Cardiac fibroblast (primary cell): ENCODE data around the gene TRMT44.

ENCODE experiments used
- DNase-seq, 2 donors: peaks; one replicate each; pipeline versions ENCODE4 v3.0.0 to v3.0.0-alpha.2; 2010; ENCODE audit warnings: low read depth in 2 of 2
- H3K4me3 ChIP-seq, 2 donors: replicated peaks in 1 of 2; 1 replicate in 1 of 2; 2 replicates in 1 of 2; pipeline ENCODE4 v1.5.1; 2011; ENCODE audit warnings: low read depth in 2 of 2, low read length in 2 of 2, mild to moderate bottlenecking in 2 of 2, moderate library complexity in 1 of 2
- TF ChIP-seq, protein P1 (sequence below): IDR thresholded peaks from one replicate; pipeline ENCODE4 v1.5.1; 2011; ENCODE audit warnings: low read depth, mild to moderate bottlenecking, low read length, inconsistent platforms

Gene TRMT44

DNA sequence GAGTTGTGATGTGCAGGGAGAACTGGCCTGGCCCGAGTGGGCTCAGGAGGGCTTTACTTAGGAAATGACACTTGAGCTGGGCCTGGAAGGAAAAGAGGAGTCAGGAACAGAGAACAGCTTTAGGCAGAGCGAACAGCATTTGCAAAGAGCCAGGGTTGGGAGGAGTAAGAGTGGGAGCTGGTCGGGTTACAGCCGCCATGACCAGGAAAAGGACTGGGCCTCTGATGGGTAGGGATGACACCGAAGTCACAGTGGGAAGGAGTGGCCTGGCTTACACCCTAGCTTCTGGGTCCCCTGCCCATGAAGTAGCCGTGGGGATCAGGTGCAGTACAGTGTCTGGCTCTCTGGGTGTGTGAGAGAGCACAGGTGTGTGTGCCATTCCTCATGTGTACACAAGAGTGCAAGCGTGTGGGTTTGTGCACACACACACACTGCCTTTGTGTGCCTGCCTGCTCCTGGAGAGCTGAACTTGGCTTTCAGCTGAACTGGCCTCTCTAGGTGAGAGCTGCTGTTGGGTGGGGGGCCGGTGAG, 31.6 kb downstream of the TRMT44 start:
- no peak overlapping the region for H3K4me3 ChIP-seq
- TF ChIP-seq, protein P1, sequence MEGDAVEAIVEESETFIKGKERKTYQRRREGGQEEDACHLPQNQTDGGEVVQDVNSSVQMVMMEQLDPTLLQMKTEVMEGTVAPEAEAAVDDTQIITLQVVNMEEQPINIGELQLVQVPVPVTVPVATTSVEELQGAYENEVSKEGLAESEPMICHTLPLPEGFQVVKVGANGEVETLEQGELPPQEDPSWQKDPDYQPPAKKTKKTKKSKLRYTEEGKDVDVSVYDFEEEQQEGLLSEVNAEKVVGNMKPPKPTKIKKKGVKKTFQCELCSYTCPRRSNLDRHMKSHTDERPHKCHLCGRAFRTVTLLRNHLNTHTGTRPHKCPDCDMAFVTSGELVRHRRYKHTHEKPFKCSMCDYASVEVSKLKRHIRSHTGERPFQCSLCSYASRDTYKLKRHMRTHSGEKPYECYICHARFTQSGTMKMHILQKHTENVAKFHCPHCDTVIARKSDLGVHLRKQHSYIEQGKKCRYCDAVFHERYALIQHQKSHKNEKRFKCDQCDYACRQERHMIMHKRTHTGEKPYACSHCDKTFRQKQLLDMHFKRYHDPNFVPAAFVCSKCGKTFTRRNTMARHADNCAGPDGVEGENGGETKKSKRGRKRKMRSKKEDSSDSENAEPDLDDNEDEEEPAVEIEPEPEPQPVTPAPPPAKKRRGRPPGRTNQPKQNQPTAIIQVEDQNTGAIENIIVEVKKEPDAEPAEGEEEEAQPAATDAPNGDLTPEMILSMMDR = no peak
- no peak for DNase-seq

DNA sequence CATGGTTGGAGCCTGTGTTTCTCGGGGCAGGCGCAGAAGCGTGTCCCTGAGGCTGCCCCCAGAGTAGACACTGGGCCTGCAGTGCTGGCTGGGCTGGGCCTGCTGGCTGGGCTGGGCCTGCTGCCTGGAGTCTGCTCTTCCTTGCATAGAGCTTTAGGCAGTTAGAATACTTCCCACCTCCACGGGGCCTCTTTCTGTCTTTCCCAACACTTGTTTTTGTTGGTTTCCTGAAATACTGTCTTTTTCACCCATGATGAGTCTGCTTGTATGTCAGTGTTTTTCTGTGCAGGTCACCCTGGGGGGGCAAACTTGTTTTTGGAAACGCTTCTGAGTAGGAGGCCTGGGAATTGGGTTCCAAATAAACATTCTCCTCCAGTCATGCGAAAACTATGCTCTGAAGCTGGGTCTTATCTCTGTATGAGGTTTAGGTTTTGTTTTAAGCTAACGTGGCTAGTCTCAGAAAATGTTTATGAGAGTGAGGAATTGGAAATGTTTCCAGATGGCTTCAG, 32.2 kb downstream of the TRMT44 start:
- H3K4me3 ChIP-seq = no peak overlapping the region
- TF ChIP-seq, protein P1 = no peak
- DNase-seq = peak; percentile 96 to 97

DNA sequence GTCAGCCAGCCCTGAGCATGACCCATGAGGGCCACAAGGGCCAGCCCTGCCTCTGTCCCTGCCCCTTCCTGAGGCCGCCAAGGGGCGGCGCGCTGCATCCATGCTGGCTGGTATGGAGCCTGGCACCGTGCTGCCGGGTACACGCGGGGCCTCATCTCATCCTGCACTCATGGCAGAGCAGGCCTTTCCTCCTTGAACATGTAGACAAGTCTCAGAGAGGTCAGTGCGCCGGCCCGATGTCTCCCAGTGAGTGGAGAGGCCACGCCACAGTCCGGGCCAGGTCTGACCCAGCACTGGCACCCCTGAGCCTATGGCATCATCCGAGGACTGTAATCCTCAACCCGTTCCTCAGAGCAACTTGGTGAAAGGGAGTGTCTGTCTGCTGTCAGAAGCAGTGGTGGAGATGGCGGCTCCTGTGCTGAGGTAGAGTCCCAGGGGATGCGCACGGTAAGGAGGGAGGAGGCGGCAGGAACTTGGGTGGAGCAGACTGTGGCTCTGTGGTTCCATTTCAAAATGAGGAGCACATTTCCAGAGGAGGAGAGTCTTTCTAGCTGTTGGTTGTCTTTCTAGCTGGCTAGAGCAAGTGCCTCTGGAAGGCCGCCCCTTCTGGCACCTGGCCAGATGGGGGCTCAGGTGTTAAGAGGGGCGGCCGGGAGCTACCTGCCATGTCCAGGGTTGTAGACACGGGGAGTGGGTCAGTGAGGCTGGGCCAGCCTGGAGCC, 32.8 kb downstream of the TRMT44 start:
- no peak for DNase-seq
- TF ChIP-seq, protein P1 = peak; percentile 34

DNA sequence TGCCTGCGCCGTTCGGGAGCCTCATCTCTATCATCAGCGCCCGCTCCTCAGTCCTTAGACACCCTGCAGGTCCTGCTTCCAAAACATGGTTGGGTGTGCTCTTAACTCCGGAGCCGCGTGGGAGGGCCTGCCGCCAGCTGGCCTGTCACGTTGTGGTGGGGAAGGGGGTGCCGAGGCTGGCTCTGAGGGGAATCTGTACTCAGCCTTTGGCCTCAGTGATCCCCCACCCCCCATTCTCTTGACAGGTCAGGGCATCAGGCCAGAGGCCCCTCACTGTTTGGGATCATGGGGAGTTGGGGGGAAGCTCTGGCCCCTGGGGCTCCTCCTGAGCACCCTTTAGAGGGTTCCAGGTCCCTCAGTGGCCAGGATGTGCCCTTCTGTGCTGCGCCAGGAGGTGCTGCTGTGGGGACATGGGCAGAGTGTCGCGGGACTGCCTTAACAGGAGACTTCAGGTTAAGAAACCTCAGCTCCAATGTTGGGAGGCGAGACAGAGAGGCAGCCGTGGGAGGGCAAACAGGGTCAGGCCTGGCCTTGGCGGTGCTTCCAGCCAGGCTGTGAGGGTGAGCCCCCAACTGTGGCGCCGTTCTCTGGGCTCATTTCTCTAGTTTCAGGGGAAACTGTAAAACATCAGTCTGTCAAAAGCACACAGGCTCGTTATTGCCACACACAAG, 33.5 kb downstream of the TRMT44 start:
- no peak for DNase-seq
- no peak overlapping the region for H3K4me3 ChIP-seq
- TF ChIP-seq, protein P1 = no peak

More for the DNA sequence above, 32.8 kb downstream of the TRMT44 start:
- H3K4me3 ChIP-seq = no peak overlapping the region

DNA sequence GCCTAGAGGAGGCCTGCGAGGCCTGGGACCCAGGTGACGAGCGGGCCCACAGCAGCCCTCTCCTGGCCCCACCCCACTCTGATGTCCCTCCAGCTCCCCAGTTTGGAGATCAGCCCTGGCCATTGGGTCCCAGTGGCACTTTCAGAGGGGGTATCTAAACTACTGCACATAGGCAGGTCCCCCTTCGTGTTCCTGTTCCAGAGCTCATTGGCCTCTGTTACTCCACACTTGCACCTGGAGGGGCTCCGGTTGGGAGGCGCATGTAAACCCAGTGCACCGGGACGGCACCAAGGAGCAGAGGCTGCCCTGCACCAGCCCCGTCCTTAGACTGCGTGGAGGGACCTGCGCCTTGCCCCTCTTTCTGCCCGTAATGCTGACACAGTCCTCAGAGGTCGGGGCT, 34.3 kb downstream of the TRMT44 start:
- no peak for DNase-seq
- TF ChIP-seq, protein P1 = no peak
- H3K4me3 ChIP-seq = no peak overlapping the region

DNA sequence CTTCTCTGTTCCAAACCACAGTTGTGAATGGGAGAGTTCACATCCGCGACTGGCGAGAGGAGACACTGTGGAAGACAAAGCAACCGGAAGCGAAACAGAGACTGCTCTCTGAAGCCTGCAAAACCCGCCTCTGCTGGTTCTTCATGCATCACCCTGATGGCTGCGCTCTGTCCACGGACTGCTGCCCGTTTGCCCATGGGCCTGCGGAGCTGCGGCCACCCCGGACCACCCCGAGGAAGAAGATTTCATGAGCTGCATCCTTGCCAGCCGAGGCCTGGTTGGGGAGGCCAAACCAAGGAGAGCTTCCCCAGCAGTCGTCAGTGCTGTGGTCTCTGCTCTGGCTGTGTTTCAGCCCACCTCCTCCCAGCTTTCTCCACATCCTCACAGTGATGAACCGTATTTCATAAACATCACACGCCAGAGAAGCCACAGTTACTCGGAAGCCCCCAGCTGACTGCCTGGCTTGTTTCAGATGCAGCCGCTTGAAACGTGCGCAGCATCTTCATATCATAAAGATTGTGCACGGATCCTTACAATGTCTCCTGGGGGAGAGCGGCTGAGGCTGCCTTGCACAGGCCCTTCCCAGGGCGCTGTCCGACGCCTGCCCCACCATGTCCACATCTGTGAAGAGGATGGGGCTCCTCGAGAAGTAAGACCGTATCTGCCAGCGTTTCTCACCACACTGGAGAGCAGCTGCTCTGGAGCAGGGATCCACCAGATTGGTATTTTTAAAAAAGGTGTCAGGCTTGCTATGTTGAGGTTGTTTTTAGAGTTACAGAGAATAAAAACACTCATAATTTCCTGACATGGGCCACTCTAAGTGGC, 35.4 kb downstream of the TRMT44 start:
- no peak for DNase-seq
- TF ChIP-seq, protein P1 = no peak
- H3K4me3 ChIP-seq = no peak overlapping the region
